IMR-90 (cell line): ENCODE results near the gene AGAP1. TPM values are rescaled to one million over a fixed set of nuclear protein-coding genes. Genes with fewer than 3 reads are reported as not detected.

Experiments used
- ATAC-seq: fragments of 200-7000 bp; cut with Tn5 transposase; 2 replicates; pipeline ENCODE4 v1.9.1; 2020; ENCODE audit warnings: low read depth, mild to moderate bottlenecking, moderate library complexity
- BruUV-seq: library from RNA; stranded (reverse); fragments of 400-500 nt; replicated peaks from 2 replicates; lab custom pipeline; 2021; lab: Mats Ljungman, UMichigan
- CTCF ChIA-PET: fragments of 300-600 bp; formaldehyde crosslinking; extraction: SDS; loops from one replicate; lab custom pipeline; 2021; ENCODE audit warnings: antibody characterized with exemption; lab: Yijun Ruan, JAX
- POLR2A ChIA-PET: fragments of 300-600 bp; sonication (Branson Sonifier 250); formaldehyde crosslinking; loops from one replicate; lab custom pipeline; 2022; ENCODE audit warnings: antibody characterized with exemption; ENCODE audit not compliant: unreplicated experiment; lab: Charles Lee
- DNase-seq: peaks from one replicate; pipeline ENCODE4 v3.0.0; 2013
- H2AFZ ChIP-seq: replicated peaks from 2 replicates; pipeline ENCODE3; 2013; ENCODE audit warnings: low read length, mild to moderate bottlenecking; ENCODE audit not compliant: poor library complexity
- H2AK5ac ChIP-seq: 2 replicates; pipeline ENCODE4 v1.6.1; 2013; ENCODE audit warnings: low read depth, low read length, inconsistent platforms
- H2AK9ac ChIP-seq: replicated peaks from 2 replicates; pipeline ENCODE3; 2013; ENCODE audit warnings: mild to moderate bottlenecking, low read depth, low read length, moderate library complexity; ENCODE audit not compliant: poor library complexity
- H2BK120ac ChIP-seq: 2 replicates; pipeline ENCODE4 v1.6.1; 2013; ENCODE audit warnings: low read depth, low read length, inconsistent platforms
- H2BK15ac ChIP-seq: 3 replicates; pipeline ENCODE4 v1.6.1; 2013; ENCODE audit warnings: low read depth, low read length, inconsistent platforms
- H2BK20ac ChIP-seq: 2 replicates; pipeline ENCODE4 v1.6.1; 2013; ENCODE audit warnings: low read depth, mild to moderate bottlenecking, inconsistent platforms, low read length, moderate library complexity
- H2BK5ac ChIP-seq: 2 replicates; pipeline ENCODE4 v1.6.1; 2013; ENCODE audit warnings: mild to moderate bottlenecking, low read depth, low read length, inconsistent platforms; ENCODE audit not compliant: poor library complexity, severe bottlenecking
- H3K14ac ChIP-seq: replicated peaks from 2 replicates; pipeline ENCODE4 v1.6.1; 2013; ENCODE audit warnings: low read depth, low read length, inconsistent platforms
- H3K18ac ChIP-seq: 2 replicates; pipeline ENCODE4 v1.6.1; 2013; ENCODE audit warnings: low read depth, low read length, control low read depth
- H3K23ac ChIP-seq: 2 replicates; pipeline ENCODE4 v1.6.1; 2013; ENCODE audit warnings: low read depth, low read length, inconsistent platforms
- H3K27ac ChIP-seq: 2 replicates; pipeline ENCODE4 v1.5.1; 2013; ENCODE audit warnings: mild to moderate bottlenecking, control low read depth, low read length; ENCODE audit not compliant: insufficient read depth
- H3K27me3 ChIP-seq: 2 replicates; pipeline ENCODE4 v1.6.1; 2013; ENCODE audit warnings: low read length; ENCODE audit not compliant: control insufficient read depth, insufficient read depth
- H3K36me3 ChIP-seq: 2 replicates; pipeline ENCODE4 v1.6.1; 2013; ENCODE audit warnings: low read length, mixed read lengths; ENCODE audit not compliant: control insufficient read depth, insufficient read depth
- H3K4ac ChIP-seq: 2 replicates; pipeline ENCODE4 v1.6.1; 2013; ENCODE audit warnings: low read depth, low read length, inconsistent platforms
- H3K4me1 ChIP-seq: 2 replicates; pipeline ENCODE4 v1.6.1; 2013; ENCODE audit warnings: low read length, mixed read lengths; ENCODE audit not compliant: control insufficient read depth, insufficient read depth
- H3K4me2 ChIP-seq: 2 replicates; pipeline ENCODE4 v1.6.1; 2013; ENCODE audit warnings: low read depth, mild to moderate bottlenecking, control low read depth, low read length, moderate library complexity
- H3K4me3 ChIP-seq: 2 replicates; pipeline ENCODE4 v1.5.1; 2013; ENCODE audit warnings: low read depth, mild to moderate bottlenecking, control low read depth, low read length, moderate library complexity; ENCODE audit not compliant: insufficient read depth
- H3K56ac ChIP-seq: 2 replicates; pipeline ENCODE4 v1.6.1; 2013; ENCODE audit warnings: low read length, inconsistent platforms; ENCODE audit not compliant: insufficient read depth; ENCODE audit errors: extremely low read depth
- H3K79me1 ChIP-seq, 2 experiments: 2 replicates each; pipeline ENCODE4 v1.6.1; 2013; ENCODE audit warnings: low read length in 2 of 2, inconsistent platforms in 1 of 2, low read depth in 1 of 2
- H3K9ac ChIP-seq: 2 replicates; pipeline ENCODE4 v1.6.1; 2013; ENCODE audit warnings: low read depth, low read length, control low read depth
- H3K9me1 ChIP-seq: 2 replicates; pipeline ENCODE4 v1.6.1; 2013; ENCODE audit warnings: low read length, inconsistent platforms; ENCODE audit not compliant: insufficient read depth
- H3K9me3 ChIP-seq: 2 replicates; pipeline ENCODE4 v1.6.1; 2013; ENCODE audit warnings: low read length; ENCODE audit not compliant: control insufficient read depth, insufficient read depth
- H4K20me1 ChIP-seq: 2 replicates; pipeline ENCODE4 v1.6.1; 2013; ENCODE audit warnings: low read length, inconsistent platforms; ENCODE audit not compliant: insufficient read depth
- H4K5ac ChIP-seq: 2 replicates; pipeline ENCODE4 v1.6.1; 2013; ENCODE audit warnings: mild to moderate bottlenecking, low read depth, low read length, control low read depth
- H4K8ac ChIP-seq, 2 experiments: 2 replicates each; pipeline ENCODE4 v1.6.1; 2013; ENCODE audit warnings: low read depth in 2 of 2, low read length in 2 of 2, control low read depth in 1 of 2, inconsistent platforms in 1 of 2
- H4K91ac ChIP-seq: 2 replicates; pipeline ENCODE4 v1.6.1; 2013; ENCODE audit warnings: low read depth, low read length, inconsistent platforms; ENCODE audit not compliant: insufficient read depth
- BHLHE40 ChIP-seq: fragments of 150-350 bp; IDR thresholded peaks from 2 replicates; pipeline ENCODE4 v1.6.1; 2016; ENCODE audit warnings: mild to moderate bottlenecking, low read depth, low read length
- CEBPB ChIP-seq: IDR thresholded peaks from 2 replicates; pipeline ENCODE4 v1.6.1; 2012; ENCODE audit warnings: low read depth, low read length, improper control_type of control experiment
- NFE2L2 ChIP-seq: fragments of 150-350 bp; IDR thresholded peaks from 2 replicates; pipeline ENCODE4 v1.6.1; 2016; ENCODE audit warnings: low read depth, mild to moderate bottlenecking, low read length
- RAD21 ChIP-seq: IDR thresholded peaks from 2 replicates; pipeline ENCODE4 v1.6.1; 2012; ENCODE audit warnings: low read length, improper control_type of control experiment
- RFX5 ChIP-seq: IDR thresholded peaks from 2 replicates; pipeline ENCODE4 v1.8.0; 2012; ENCODE audit warnings: low read depth, mild to moderate bottlenecking, low read length, moderate library complexity
- WGBS, 2 experiments: methylation state at CpG; one replicate each; pipeline versions ENCODE4 v1.1.5 to v1.1.7; 2013; ENCODE audit warnings: missing lambda C conversion rate in 2 of 2; ENCODE audit not compliant: insufficient read length in 1 of 2; ENCODE audit errors: extremely low coverage in 2 of 2; 5-methylcytosine and 5-hydroxymethylcytosine counted together
- dilution Hi-C: fragments of 300-500 bp; cut with HindIII; formaldehyde crosslinking; loops from one replicate; pipeline ENCODE4 v1.14.3; 2018; ENCODE audit warnings: low sequenced_read_pairs; ENCODE audit not compliant: unreplicated experiment
- in situ Hi-C: fragments of 300-500 bp; cut with MboI; formaldehyde crosslinking; loops from 3 replicates; pipeline ENCODE4 v1.14.3; 2019; ENCODE audit warnings: low sequenced_read_pairs, inconsistent platforms, mixed read lengths
- intact Hi-C: fragments of 100-400 bp; cut with micrococcal nuclease; formaldehyde crosslinking; loops from 2 replicates; pipeline ENCODE4 v1.10.0; 2022
- polyA plus RNA-seq, 3 experiments: library from polyadenylated mRNA; depleted of rRNA; stranded (reverse); fragments of >200 nt; gene quantifications; 2 replicates each; pipeline ENCODE4 v1.2.3, GENCODE V29; 2012; ENCODE audit warnings: low replicate concordance in 1 of 3
- total RNA-seq: library from RNA; depleted of rRNA; stranded (reverse); fragments of >200 nt; gene quantifications from 2 replicates; pipeline ENCODE4 v1.2.3, GENCODE V29; 2012
- TF ChIP-seq, protein P1 (sequence below): fragments of 150-350 bp; IDR thresholded peaks from 2 replicates; pipeline ENCODE4 v1.6.1; 2016; ENCODE audit warnings: low read depth, mild to moderate bottlenecking, low read length, moderate library complexity, borderline replicate concordance
- TF ChIP-seq, protein P2 (sequence below): conservative IDR thresholded peaks from 2 replicates; pipeline ENCODE4 v1.5.1; 2012; ENCODE audit warnings: mild to moderate bottlenecking, low read depth, low read length, improper control_type of control experiment
- TF ChIP-seq, protein P3 (sequence below): fragments of 150-350 bp; IDR thresholded peaks from 2 replicates; pipeline ENCODE4 v1.6.1; 2017; ENCODE audit warnings: mild to moderate bottlenecking, antibody characterized with exemption, low read length, low read depth

AGAP1 gene
- total and polyA plus RNA-seq, 2 of the 4 experiments (the other 2 are of a cell fraction), result 15.1 to 16.4 TPM

DNA sequence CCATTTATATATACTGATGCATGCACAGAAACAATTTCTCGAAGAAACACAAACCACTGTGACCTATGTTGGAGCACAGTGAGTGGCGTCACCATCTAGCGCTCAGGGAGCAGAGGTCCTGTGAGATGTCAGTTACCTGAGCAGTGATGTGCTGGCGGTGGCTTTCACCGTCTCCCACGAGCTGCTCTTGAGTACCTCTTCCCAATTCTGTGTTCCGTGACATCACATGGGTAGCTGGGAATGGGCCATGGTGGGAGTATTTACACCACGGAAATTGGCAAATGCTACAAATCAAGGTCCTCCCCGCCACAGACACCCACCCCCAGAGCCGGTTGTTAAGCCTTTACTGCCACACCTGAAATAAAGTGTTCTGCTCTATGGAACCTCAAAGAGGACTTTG is 650.0 kb downstream of the AGAP1 start:
- Histone ChIP-seq H3K9me3 (no peaks in the 10 kb centered on the region), H3K56ac (no peak overlapping the region), H3K9ac (no peak overlapping the region), H2AFZ (no peak overlapping the region), H2BK20ac (no peak overlapping the region), H3K4me2 (no peak overlapping the region), H2AK9ac (no peak overlapping the region), H3K4ac (no peak overlapping the region), H2BK120ac (no peak overlapping the region), H2BK15ac (no peak overlapping the region), H3K4me3 (no peak overlapping the region), H3K79me1 (no peaks in the 10 kb centered on the region), H3K23ac (no peak overlapping the region), H4K91ac (no peak overlapping the region), H3K27ac (no peak overlapping the region), H3K9me1 (no peaks in the 10 kb centered on the region), H3K18ac (no peak overlapping the region), H3K27me3 (peaks cover 3% of the 10 kb centered on the region; the same call in 1 of the 2 replicates), H3K14ac (no peak overlapping the region), H4K20me1 (no peaks in the 10 kb centered on the region), H3K4me1 (no peaks in the 10 kb centered on the region; the same call in 1 of the 2 replicates), H2AK5ac (no peak overlapping the region), H4K5ac (no peak overlapping the region), H3K36me3 (no peaks in the 10 kb centered on the region), H4K8ac (no peak overlapping the region), H2BK5ac (no peak overlapping the region)
- ChIA-PET POLR2A (no interaction called here), CTCF (interaction anchor here (1.2 kb wide), 1 partner anchor 32 kb away, joined by 4 read pairs; no protein-coding TSS in a partner anchor)
- dilution Hi-C loops, result no loop called here
- intact Hi-C loops, result no loop called here
- BruUV-seq, result no TSS peak
- ATAC-seq (no peak), DNase-seq (no peak)
- WGBS, 2 experiments, result 33% methylated on average over 1 of the region's 10 CpGs; no CpG with 5 or more reads in 1 of the 2 experiments
- no peak for TF ChIP-seq RAD21
- TF ChIP-seq NFE2L2, result no peak
- no peak for TF ChIP-seq CEBPB
- no peak for TF ChIP-seq RFX5
- TF ChIP-seq, protein P1, sequence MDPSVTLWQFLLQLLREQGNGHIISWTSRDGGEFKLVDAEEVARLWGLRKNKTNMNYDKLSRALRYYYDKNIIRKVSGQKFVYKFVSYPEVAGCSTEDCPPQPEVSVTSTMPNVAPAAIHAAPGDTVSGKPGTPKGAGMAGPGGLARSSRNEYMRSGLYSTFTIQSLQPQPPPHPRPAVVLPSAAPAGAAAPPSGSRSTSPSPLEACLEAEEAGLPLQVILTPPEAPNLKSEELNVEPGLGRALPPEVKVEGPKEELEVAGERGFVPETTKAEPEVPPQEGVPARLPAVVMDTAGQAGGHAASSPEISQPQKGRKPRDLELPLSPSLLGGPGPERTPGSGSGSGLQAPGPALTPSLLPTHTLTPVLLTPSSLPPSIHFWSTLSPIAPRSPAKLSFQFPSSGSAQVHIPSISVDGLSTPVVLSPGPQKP, result no peak
- TF ChIP-seq, protein P2, sequence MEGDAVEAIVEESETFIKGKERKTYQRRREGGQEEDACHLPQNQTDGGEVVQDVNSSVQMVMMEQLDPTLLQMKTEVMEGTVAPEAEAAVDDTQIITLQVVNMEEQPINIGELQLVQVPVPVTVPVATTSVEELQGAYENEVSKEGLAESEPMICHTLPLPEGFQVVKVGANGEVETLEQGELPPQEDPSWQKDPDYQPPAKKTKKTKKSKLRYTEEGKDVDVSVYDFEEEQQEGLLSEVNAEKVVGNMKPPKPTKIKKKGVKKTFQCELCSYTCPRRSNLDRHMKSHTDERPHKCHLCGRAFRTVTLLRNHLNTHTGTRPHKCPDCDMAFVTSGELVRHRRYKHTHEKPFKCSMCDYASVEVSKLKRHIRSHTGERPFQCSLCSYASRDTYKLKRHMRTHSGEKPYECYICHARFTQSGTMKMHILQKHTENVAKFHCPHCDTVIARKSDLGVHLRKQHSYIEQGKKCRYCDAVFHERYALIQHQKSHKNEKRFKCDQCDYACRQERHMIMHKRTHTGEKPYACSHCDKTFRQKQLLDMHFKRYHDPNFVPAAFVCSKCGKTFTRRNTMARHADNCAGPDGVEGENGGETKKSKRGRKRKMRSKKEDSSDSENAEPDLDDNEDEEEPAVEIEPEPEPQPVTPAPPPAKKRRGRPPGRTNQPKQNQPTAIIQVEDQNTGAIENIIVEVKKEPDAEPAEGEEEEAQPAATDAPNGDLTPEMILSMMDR, result no peak
- TF ChIP-seq, protein P3, sequence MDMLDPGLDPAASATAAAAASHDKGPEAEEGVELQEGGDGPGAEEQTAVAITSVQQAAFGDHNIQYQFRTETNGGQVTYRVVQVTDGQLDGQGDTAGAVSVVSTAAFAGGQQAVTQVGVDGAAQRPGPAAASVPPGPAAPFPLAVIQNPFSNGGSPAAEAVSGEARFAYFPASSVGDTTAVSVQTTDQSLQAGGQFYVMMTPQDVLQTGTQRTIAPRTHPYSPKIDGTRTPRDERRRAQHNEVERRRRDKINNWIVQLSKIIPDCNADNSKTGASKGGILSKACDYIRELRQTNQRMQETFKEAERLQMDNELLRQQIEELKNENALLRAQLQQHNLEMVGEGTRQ, result no peak
- TF ChIP-seq BHLHE40, result no peak
- in situ Hi-C loops, result no loop called here
